ENCODE results near the gene ANKFN1. TPM values are rescaled to one million over a fixed set of nuclear protein-coding genes. Genes with fewer than 3 reads are reported as not detected.
"Not testable (repeated sequence)": the region's sequence is repeated elsewhere in the genome, so short reads cannot be mapped to it uniquely, and the experiment has no call there.

Gene ANKFN1
- polyA plus RNA-seq, 3 donors: 0.03 to 0.45 (median 0.28) TPM

- no peak overlapping the region for H3K27ac ChIP-seq (ENCODE audit: low read depth, low read length)
- 92 to 100% (median 96%) methylated on average over 2 of the region's 2 CpGs for WGBS, 3 donors
Observed at GRCh38 chr17:56244268-56244890, 91.1 kb downstream of the ANKFN1 start.

- H3K27ac ChIP-seq (ENCODE audit: low read depth, low read length): no peak overlapping the region
- 49 to 78% (median 57%) methylated on average over 1 of the region's 1 CpG for WGBS, 3 donors
Observed at GRCh38 chr17:56247816-56248215, 94.5 kb downstream of the ANKFN1 start.

GRCh38 chr17:56257075-56257474 is 103.8 kb downstream of the ANKFN1 start:
- H3K27ac ChIP-seq (ENCODE audit: low read depth, low read length): no peak overlapping the region
- WGBS, 3 donors: 52 to 74% (median 74%) methylated on average over 1 of the region's 1 CpG

GRCh38 chr17:56260376-56261002 is 107.2 kb downstream of the ANKFN1 start:
- WGBS, 3 donors: 83 to 86% (median 85%) methylated on average over 7 of the region's 7 CpGs
- H3K27ac ChIP-seq (ENCODE audit: low read depth, low read length): no peak overlapping the region

- no peak overlapping the region for H3K27ac ChIP-seq (ENCODE audit: low read depth, low read length)
- WGBS, 3 donors: 40 to 85% (median 78%) methylated on average over 9 of the region's 9 CpGs
Observed at GRCh38 chr17:56262803-56263202, 109.5 kb downstream of the ANKFN1 start.

GRCh38 chr17:56269556-56270389 is 116.5 kb downstream of the ANKFN1 start:
- 56 to 72% (median 71%) methylated on average over 6 of the region's 6 CpGs for WGBS, 3 donors
- H3K27ac ChIP-seq (ENCODE audit: low read depth, low read length): no peak overlapping the region

GRCh38 chr17:56274491-56274890 is 121.2 kb downstream of the ANKFN1 start:
- 94 to 97% (median 97%) methylated on average over 3 of the region's 3 CpGs for WGBS, 3 donors
- no peak overlapping the region for H3K27ac ChIP-seq (ENCODE audit: low read depth, low read length)

- 53 to 81% (median 81%) methylated on average over 4 of the region's 4 CpGs for WGBS, 3 donors
- H3K27ac ChIP-seq (ENCODE audit: low read depth, low read length): no peak overlapping the region
Observed at GRCh38 chr17:56284482-56284881, 131.2 kb downstream of the ANKFN1 start.

- not testable (repeated sequence) for H3K27ac ChIP-seq (ENCODE audit: low read depth, low read length)
- WGBS, 3 donors: 76 to 85% (median 81%) methylated on average over 3 of the region's 3 CpGs
Observed at GRCh38 chr17:56288786-56289185, 135.5 kb downstream of the ANKFN1 start.

GRCh38 chr17:56289321-56289720 is 136.0 kb downstream of the ANKFN1 start:
- WGBS, 3 donors: 77 to 81% (median 81%) methylated on average over 6 of the region's 6 CpGs
- H3K27ac ChIP-seq (ENCODE audit: low read depth, low read length): no peak overlapping the region

GRCh38 chr17:56290101-56290801 is 137.0 kb downstream of the ANKFN1 start:
- no peak overlapping the region for H3K27ac ChIP-seq (ENCODE audit: low read depth, low read length)
- 69 to 87% (median 76%) methylated on average over 2 of the region's 2 CpGs for WGBS, 3 donors

- WGBS, 3 donors: 13 to 30% (median 23%) methylated on average over 1 of the region's 1 CpG
- no peak overlapping the region for H3K27ac ChIP-seq (ENCODE audit: low read depth, low read length)
Observed at GRCh38 chr17:56290802-56291118, 137.5 kb downstream of the ANKFN1 start.

- WGBS, 3 donors: 90 to 96% (median 91%) methylated on average over 1 of the region's 1 CpG
Observed at GRCh38 chr17:56291226-56291805, 138.0 kb downstream of the ANKFN1 start.

GRCh38 chr17:56292010-56292409 is 138.7 kb downstream of the ANKFN1 start:
- no peak overlapping the region for H3K27ac ChIP-seq (ENCODE audit: low read depth, low read length)
- 43 to 47% (median 45%) methylated on average over 1 of the region's 1 CpG for WGBS, 3 donors

More at GRCh38 chr17:56291226-56291805, 138.0 kb downstream of the ANKFN1 start:
- H3K27ac ChIP-seq (ENCODE audit: low read depth, low read length): no peak overlapping the region

- no peak overlapping the region for H3K27ac ChIP-seq (ENCODE audit: low read depth, low read length)
Observed at GRCh38 chr17:56292578-56292977, 139.3 kb downstream of the ANKFN1 start.

- H3K27ac ChIP-seq (ENCODE audit: low read depth, low read length): no peak overlapping the region
- WGBS, 3 donors: 22 to 35% (median 30%) methylated on average over 7 of the region's 7 CpGs
Observed at GRCh38 chr17:56297184-56297583, 143.9 kb downstream of the ANKFN1 start.

GRCh38 chr17:56298846-56299245 is 145.6 kb downstream of the ANKFN1 start:
- H3K27ac ChIP-seq (ENCODE audit: low read depth, low read length): no peak overlapping the region
- WGBS, 3 donors: 38 to 50% (median 48%) methylated on average over 1 of the region's 1 CpG

- WGBS, 3 donors: 61 to 66% (median 66%) methylated on average over 3 of the region's 3 CpGs
- no peak overlapping the region for H3K27ac ChIP-seq (ENCODE audit: low read depth, low read length)
Observed at GRCh38 chr17:56300144-56300543, 146.9 kb downstream of the ANKFN1 start.

- H3K27ac ChIP-seq (ENCODE audit: low read depth, low read length): no peak overlapping the region
- WGBS, 3 donors: 75 to 81% (median 76%) methylated on average over 1 of the region's 1 CpG
Observed at GRCh38 chr17:56305007-56305406, 151.7 kb downstream of the ANKFN1 start.

Data from adipose tissue (tissue), 3 donors.